HEK293 (cell line): ENCODE measurements around the gene TNP2.

Experiments used
- CTCF ChIA-PET: fragments of 350-600 bp; formaldehyde crosslinking; extraction: SDS; loops from one replicate; lab custom pipeline; 2021; ENCODE audit warnings: antibody characterized with exemption; lab: Yijun Ruan, JAX
- POLR2A ChIA-PET: fragments of 300-600 bp; formaldehyde crosslinking; extraction: SDS; loops from one replicate; lab custom pipeline; 2020; ENCODE audit warnings: antibody characterized with exemption, inconsistent platforms; lab: Yijun Ruan, JAX
- H3K27ac ChIP-seq: fragments of 200-500 bp; sonication (Bioruptor generic); 2 replicates; pipeline ENCODE4 v1.5.1; 2014; ENCODE audit warnings: low read depth, low read length, control low read depth, inconsistent platforms; ENCODE audit errors: extremely low read depth
- H3K36me3 ChIP-seq, 2 experiments: fragments of 200-500 bp in 1 of 2; sonication (Bioruptor generic) in 1 of 2; 1 replicate in 1 of 2; 2 replicates in 1 of 2; pipeline ENCODE4 v1.5.1; 2014 to 2017; ENCODE audit warnings: inconsistent platforms in 2 of 2, low read length in 2 of 2; ENCODE audit not compliant: control insufficient read depth in 2 of 2, insufficient read depth in 1 of 2
- H3K4me1 ChIP-seq: fragments of 200-500 bp; sonication (Bioruptor generic); 2 replicates; pipeline ENCODE4 v1.5.1; 2014; ENCODE audit warnings: mild to moderate bottlenecking, low read length, inconsistent platforms; ENCODE audit not compliant: control insufficient read depth, insufficient read depth
- H3K4me3 ChIP-seq: 2 replicates; pipeline ENCODE4 v1.5.1; 2011; ENCODE audit warnings: low read depth, mild to moderate bottlenecking, control low read depth, low read length, moderate library complexity
- H3K9me3 ChIP-seq: fragments of 200-500 bp; sonication (Bioruptor generic); 2 replicates; pipeline ENCODE4 v1.5.1; 2014; ENCODE audit warnings: low read depth, low read length, inconsistent platforms; ENCODE audit not compliant: control insufficient read depth, insufficient read depth
- FEZF1 ChIP-seq: fragments of 450-650 bp; formaldehyde crosslinking; IDR thresholded peaks from 2 replicates; pipeline ENCODE4 v1.5.1; 2016; ENCODE audit warnings: missing biosample characterization, missing genetic modification characterization
- GFI1B ChIP-seq: fragments of 450-650 bp; formaldehyde crosslinking; IDR thresholded peaks from 2 replicates; pipeline ENCODE4 v1.5.1; 2016; ENCODE audit warnings: missing biosample characterization, missing genetic modification characterization
- GLI2 ChIP-seq: fragments of 450-650 bp; formaldehyde crosslinking; IDR thresholded peaks from 2 replicates; pipeline ENCODE4; 2017; ENCODE audit warnings: missing biosample characterization, missing genetic modification characterization, low read depth, borderline replicate concordance
- KLF10 ChIP-seq: fragments of 450-650 bp; IDR thresholded peaks from 2 replicates; pipeline ENCODE4 v1.5.1; 2018; ENCODE audit warnings: missing biosample characterization, mild to moderate bottlenecking, missing genetic modification characterization
- OSR2 ChIP-seq: fragments of 450-650 bp; formaldehyde crosslinking; IDR thresholded peaks from 2 replicates; pipeline ENCODE4 v1.5.1; 2016; ENCODE audit warnings: missing biosample characterization, missing genetic modification characterization
- OVOL3 ChIP-seq: fragments of 450-650 bp; formaldehyde crosslinking; IDR thresholded peaks from 2 replicates; pipeline ENCODE4 v1.5.1; 2016; ENCODE audit warnings: missing biosample characterization, missing genetic modification characterization
- ZBTB17 ChIP-seq: fragments of 450-650 bp; formaldehyde crosslinking; IDR thresholded peaks from 2 replicates; pipeline ENCODE4 v1.5.1; 2016; ENCODE audit warnings: missing biosample characterization, missing genetic modification characterization
- ZBTB7A ChIP-seq: fragments of 450-650 bp; formaldehyde crosslinking; IDR thresholded peaks from 2 replicates; pipeline ENCODE4 v1.5.1; 2016; ENCODE audit warnings: low read depth, missing biosample characterization, missing genetic modification characterization
- ZFP3 ChIP-seq: fragments of 450-650 bp; formaldehyde crosslinking; IDR thresholded peaks from 2 replicates; pipeline ENCODE4 v1.5.1; 2016; ENCODE audit warnings: low read depth, missing biosample characterization, missing genetic modification characterization
- ZFP69B ChIP-seq: fragments of 450-650 bp; formaldehyde crosslinking; IDR thresholded peaks from 2 replicates; pipeline ENCODE4 v1.5.1; 2016; ENCODE audit warnings: missing biosample characterization, missing genetic modification characterization
- ZIC2 ChIP-seq: fragments of 450-650 bp; formaldehyde crosslinking; IDR thresholded peaks from 2 replicates; pipeline ENCODE4 v1.5.1; 2016; ENCODE audit warnings: missing biosample characterization, missing genetic modification characterization
- ZNF138 ChIP-seq: fragments of 450-650 bp; formaldehyde crosslinking; IDR thresholded peaks from 2 replicates; pipeline ENCODE4 v1.5.1; 2016; ENCODE audit warnings: missing biosample characterization, missing genetic modification characterization, borderline replicate concordance
- ZNF146 ChIP-seq: fragments of 450-650 bp; formaldehyde crosslinking; IDR thresholded peaks from 2 replicates; pipeline ENCODE4 v1.5.1; 2016; ENCODE audit warnings: missing biosample characterization, missing genetic modification characterization
- ZNF155 ChIP-seq: fragments of 450-650 bp; formaldehyde crosslinking; IDR thresholded peaks from 2 replicates; pipeline ENCODE4 v1.5.1; 2016; ENCODE audit warnings: missing biosample characterization, missing genetic modification characterization
- ZNF157 ChIP-seq: fragments of 450-650 bp; formaldehyde crosslinking; IDR thresholded peaks from 2 replicates; pipeline ENCODE4 v1.5.1; 2016; ENCODE audit warnings: missing biosample characterization, missing genetic modification characterization
- ZNF266 ChIP-seq: fragments of 450-650 bp; formaldehyde crosslinking; IDR thresholded peaks from 2 replicates; pipeline ENCODE4 v1.5.1; 2016; ENCODE audit warnings: missing biosample characterization, missing genetic modification characterization, low read depth
- ZNF37A ChIP-seq: fragments of 450-650 bp; IDR thresholded peaks from 2 replicates; pipeline ENCODE4 v1.5.1; 2018; ENCODE audit warnings: missing biosample characterization, missing genetic modification characterization
- ZNF473 ChIP-seq: fragments of 450-650 bp; formaldehyde crosslinking; IDR thresholded peaks from 2 replicates; pipeline ENCODE4 v1.5.1; 2017; ENCODE audit warnings: missing biosample characterization, missing genetic modification characterization
- ZNF501 ChIP-seq: fragments of 450-650 bp; formaldehyde crosslinking; IDR thresholded peaks from 2 replicates; pipeline ENCODE4 v1.5.1; 2016; ENCODE audit warnings: missing biosample characterization, missing genetic modification characterization
- ZNF510 ChIP-seq: fragments of 450-650 bp; formaldehyde crosslinking; IDR thresholded peaks from 2 replicates; pipeline ENCODE4 v1.5.1; 2018; ENCODE audit warnings: mild to moderate bottlenecking, missing genetic modification characterization, missing biosample characterization; ENCODE audit not compliant: insufficient replicate concordance
- ZNF521 ChIP-seq: fragments of 450-650 bp; formaldehyde crosslinking; IDR thresholded peaks from 2 replicates; pipeline ENCODE4 v1.5.1; 2017; ENCODE audit warnings: missing biosample characterization, mild to moderate bottlenecking, missing genetic modification characterization
- ZNF549 ChIP-seq: fragments of 450-650 bp; IDR thresholded peaks from 2 replicates; pipeline ENCODE4 v1.5.1; 2018; ENCODE audit warnings: missing biosample characterization, missing genetic modification characterization, mild to moderate bottlenecking, inconsistent platforms, moderate library complexity
- ZNF560 ChIP-seq: fragments of 450-650 bp; formaldehyde crosslinking; IDR thresholded peaks from 2 replicates; pipeline ENCODE4 v1.5.1; 2017; ENCODE audit warnings: missing biosample characterization, missing genetic modification characterization, borderline replicate concordance
- ZNF600 ChIP-seq: fragments of 450-650 bp; formaldehyde crosslinking; IDR thresholded peaks from 2 replicates; pipeline ENCODE4 v1.5.1; 2016; ENCODE audit warnings: missing biosample characterization, missing genetic modification characterization
- ZNF610 ChIP-seq: fragments of 450-650 bp; formaldehyde crosslinking; IDR thresholded peaks from 2 replicates; pipeline ENCODE4 v1.5.1; 2016; ENCODE audit warnings: missing biosample characterization, missing genetic modification characterization, borderline replicate concordance
- ZNF623 ChIP-seq: fragments of 450-650 bp; formaldehyde crosslinking; IDR thresholded peaks from 2 replicates; pipeline ENCODE4 v1.5.1; 2016; ENCODE audit warnings: missing biosample characterization, missing genetic modification characterization
- ZNF654 ChIP-seq: fragments of 450-650 bp; formaldehyde crosslinking; IDR thresholded peaks from 2 replicates; pipeline ENCODE4 v1.5.1; 2016; ENCODE audit warnings: low read depth, missing biosample characterization, missing genetic modification characterization
- ZNF768 ChIP-seq: fragments of 450-650 bp; formaldehyde crosslinking; IDR thresholded peaks from 2 replicates; pipeline ENCODE4 v1.5.1; 2018; ENCODE audit warnings: missing biosample characterization, mild to moderate bottlenecking, missing genetic modification characterization
- TF ChIP-seq, protein P1 (sequence below): fragments of 450-650 bp; formaldehyde crosslinking; IDR thresholded peaks from 2 replicates; pipeline ENCODE4; 2016; ENCODE audit warnings: missing biosample characterization, missing genetic modification characterization
- TF ChIP-seq, protein P2 (sequence below): fragments of 450-650 bp; formaldehyde crosslinking; IDR thresholded peaks from 2 replicates; pipeline ENCODE4 v1.5.1; 2016; ENCODE audit warnings: missing biosample characterization, missing genetic modification characterization
- TF ChIP-seq, protein P3 (sequence below): fragments of 450-650 bp; formaldehyde crosslinking; IDR thresholded peaks from 2 replicates; pipeline ENCODE4 v1.5.1; 2016; ENCODE audit warnings: missing biosample characterization, missing genetic modification characterization, borderline replicate concordance

The TNP2 gene

DNA sequence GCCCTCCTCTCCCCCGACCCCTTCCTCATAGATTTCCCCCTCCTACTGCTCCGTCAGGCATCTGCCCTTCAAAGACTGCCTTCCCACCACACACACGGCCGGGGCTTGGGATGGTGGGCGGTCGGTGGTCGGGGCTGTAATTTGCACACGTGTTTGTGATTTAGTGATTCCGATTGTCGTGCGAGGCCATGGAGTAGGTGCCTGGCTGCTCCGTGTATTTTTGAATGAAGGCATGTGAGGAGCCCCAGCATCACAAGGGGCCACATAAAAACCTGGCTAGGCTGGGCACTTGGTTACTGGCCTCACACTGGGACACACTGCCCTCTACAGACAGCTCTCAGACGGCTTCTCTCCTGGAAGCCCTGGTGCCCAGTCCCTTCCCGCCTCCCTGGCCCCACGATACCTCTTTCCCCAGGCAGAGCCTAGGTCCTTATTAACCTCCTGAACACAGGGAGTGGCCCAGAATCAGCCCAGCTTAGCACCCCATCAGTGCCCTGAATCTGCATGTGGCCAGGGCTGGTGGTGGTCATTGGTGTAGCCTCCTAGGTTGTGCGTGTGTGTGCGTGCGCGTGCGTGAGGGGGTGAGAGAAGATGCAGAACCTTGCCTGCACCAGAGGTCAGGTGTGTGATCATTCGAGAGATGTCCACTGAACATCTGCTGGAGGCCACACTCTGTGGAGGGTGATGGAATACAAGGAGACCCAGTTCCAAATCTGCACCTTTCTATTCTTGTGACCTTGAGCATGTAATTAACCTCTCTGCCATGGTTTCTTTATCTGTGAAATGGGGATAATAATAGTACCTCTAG lies 11.8 kb downstream of the TNP2 start:
- ChIA-PET CTCF (interaction anchor here (0.6 to 6.8 kb wide), 20 partner anchors 10 to 304 kb away, joined by 3 to 58 read pairs (median 4); no protein-coding TSS in a partner anchor), POLR2A (interaction anchor here (1.0 to 2.0 kb wide), 5 partner anchors 12 to 274 kb away, joined by 3 to 15 read pairs (median 4); partner anchors contain the start of gene TNP2)
- Histone ChIP-seq H3K9me3 (no peaks in the 10 kb centered on the region), H3K4me1 (peaks cover 5% of the 10 kb centered on the region; the same call in 1 of the 2 replicates), H3K36me3 (no peaks in the 10 kb centered on the region), H3K4me3 (no peak overlapping the region), H3K27ac (no peak overlapping the region; the same call in 1 of the 2 replicates)
- no peak for TF ChIP-seq ZNF266 (tag by site-specific recombination)
- peak; percentile 29 for TF ChIP-seq ZIC2 (tag by site-specific recombination)
- TF ChIP-seq, protein P1, sequence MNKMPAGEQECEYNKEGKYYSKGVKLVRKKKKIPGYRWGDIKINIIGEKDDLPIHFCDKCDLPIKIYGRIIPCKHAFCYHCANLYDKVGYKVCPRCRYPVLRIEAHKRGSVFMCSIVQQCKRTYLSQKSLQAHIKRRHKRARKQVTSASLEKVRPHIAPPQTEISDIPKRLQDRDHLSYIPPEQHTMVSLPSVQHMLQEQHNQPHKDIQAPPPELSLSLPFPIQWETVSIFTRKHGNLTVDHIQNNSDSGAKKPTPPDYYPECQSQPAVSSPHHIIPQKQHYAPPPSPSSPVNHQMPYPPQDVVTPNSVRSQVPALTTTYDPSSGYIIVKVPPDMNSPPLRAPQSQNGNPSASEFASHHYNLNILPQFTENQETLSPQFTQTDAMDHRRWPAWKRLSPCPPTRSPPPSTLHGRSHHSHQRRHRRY = no peak
- TF ChIP-seq ZNF157 (tag by site-specific recombination) = no peak
- no peak for TF ChIP-seq FEZF1 (tag by site-specific recombination)
- no peak for TF ChIP-seq ZBTB7A
- no peak for TF ChIP-seq ZFP69B (tag by site-specific recombination)
- TF ChIP-seq ZNF510 (tag by site-specific recombination) = no peak
- TF ChIP-seq ZNF560 (tag by site-specific recombination) = no peak
- TF ChIP-seq ZNF138 (tag by site-specific recombination) = no peak
- TF ChIP-seq ZNF37A (tag by site-specific recombination) = no peak
- TF ChIP-seq ZNF610 (tag by site-specific recombination) = no peak
- TF ChIP-seq KLF10 (tag by site-specific recombination) = no peak
- TF ChIP-seq ZNF768 = no peak
- peak; percentile 83 for TF ChIP-seq ZNF654 (tag by site-specific recombination)
- no peak for TF ChIP-seq OSR2 (tag by site-specific recombination)
- TF ChIP-seq ZBTB17 = peak; percentile 23; the same call in 1 of the 2 replicates
- TF ChIP-seq, protein P2, sequence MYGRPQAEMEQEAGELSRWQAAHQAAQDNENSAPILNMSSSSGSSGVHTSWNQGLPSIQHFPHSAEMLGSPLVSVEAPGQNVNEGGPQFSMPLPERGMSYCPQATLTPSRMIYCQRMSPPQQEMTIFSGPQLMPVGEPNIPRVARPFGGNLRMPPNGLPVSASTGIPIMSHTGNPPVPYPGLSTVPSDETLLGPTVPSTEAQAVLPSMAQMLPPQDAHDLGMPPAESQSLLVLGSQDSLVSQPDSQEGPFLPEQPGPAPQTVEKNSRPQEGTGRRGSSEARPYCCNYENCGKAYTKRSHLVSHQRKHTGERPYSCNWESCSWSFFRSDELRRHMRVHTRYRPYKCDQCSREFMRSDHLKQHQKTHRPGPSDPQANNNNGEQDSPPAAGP (tag by site-specific recombination) = 0 out of 2 replicates have a peak, but pooled peaks have one; percentile 32
- no peak for TF ChIP-seq OVOL3 (tag by site-specific recombination)
- no peak for TF ChIP-seq ZNF501 (tag by site-specific recombination)
- no peak for TF ChIP-seq GLI2 (tag by site-specific recombination)
- no peak for TF ChIP-seq ZNF473 (tag by site-specific recombination)
- TF ChIP-seq ZNF155 (tag by site-specific recombination) = no peak
- no peak for TF ChIP-seq ZNF521
- no peak for TF ChIP-seq ZNF146
- TF ChIP-seq GFI1B (tag by site-specific recombination) = no peak
- TF ChIP-seq ZNF549 (tag by site-specific recombination) = no peak
- no peak; the same call in 1 of the 2 replicates for TF ChIP-seq ZNF623 (tag by site-specific recombination)
- no peak for TF ChIP-seq ZFP3 (tag by site-specific recombination)
- TF ChIP-seq, protein P3, sequence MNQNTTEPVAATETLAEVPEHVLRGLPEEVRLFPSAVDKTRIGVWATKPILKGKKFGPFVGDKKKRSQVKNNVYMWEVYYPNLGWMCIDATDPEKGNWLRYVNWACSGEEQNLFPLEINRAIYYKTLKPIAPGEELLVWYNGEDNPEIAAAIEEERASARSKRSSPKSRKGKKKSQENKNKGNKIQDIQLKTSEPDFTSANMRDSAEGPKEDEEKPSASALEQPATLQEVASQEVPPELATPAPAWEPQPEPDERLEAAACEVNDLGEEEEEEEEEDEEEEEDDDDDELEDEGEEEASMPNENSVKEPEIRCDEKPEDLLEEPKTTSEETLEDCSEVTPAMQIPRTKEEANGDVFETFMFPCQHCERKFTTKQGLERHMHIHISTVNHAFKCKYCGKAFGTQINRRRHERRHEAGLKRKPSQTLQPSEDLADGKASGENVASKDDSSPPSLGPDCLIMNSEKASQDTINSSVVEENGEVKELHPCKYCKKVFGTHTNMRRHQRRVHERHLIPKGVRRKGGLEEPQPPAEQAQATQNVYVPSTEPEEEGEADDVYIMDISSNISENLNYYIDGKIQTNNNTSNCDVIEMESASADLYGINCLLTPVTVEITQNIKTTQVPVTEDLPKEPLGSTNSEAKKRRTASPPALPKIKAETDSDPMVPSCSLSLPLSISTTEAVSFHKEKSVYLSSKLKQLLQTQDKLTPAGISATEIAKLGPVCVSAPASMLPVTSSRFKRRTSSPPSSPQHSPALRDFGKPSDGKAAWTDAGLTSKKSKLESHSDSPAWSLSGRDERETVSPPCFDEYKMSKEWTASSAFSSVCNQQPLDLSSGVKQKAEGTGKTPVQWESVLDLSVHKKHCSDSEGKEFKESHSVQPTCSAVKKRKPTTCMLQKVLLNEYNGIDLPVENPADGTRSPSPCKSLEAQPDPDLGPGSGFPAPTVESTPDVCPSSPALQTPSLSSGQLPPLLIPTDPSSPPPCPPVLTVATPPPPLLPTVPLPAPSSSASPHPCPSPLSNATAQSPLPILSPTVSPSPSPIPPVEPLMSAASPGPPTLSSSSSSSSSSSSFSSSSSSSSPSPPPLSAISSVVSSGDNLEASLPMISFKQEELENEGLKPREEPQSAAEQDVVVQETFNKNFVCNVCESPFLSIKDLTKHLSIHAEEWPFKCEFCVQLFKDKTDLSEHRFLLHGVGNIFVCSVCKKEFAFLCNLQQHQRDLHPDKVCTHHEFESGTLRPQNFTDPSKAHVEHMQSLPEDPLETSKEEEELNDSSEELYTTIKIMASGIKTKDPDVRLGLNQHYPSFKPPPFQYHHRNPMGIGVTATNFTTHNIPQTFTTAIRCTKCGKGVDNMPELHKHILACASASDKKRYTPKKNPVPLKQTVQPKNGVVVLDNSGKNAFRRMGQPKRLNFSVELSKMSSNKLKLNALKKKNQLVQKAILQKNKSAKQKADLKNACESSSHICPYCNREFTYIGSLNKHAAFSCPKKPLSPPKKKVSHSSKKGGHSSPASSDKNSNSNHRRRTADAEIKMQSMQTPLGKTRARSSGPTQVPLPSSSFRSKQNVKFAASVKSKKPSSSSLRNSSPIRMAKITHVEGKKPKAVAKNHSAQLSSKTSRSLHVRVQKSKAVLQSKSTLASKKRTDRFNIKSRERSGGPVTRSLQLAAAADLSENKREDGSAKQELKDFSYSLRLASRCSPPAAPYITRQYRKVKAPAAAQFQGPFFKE (tag by site-specific recombination) = no peak
- no peak for TF ChIP-seq ZNF600 (tag by site-specific recombination)
